HFFc6 (cell line): Measurements from ENCODE around the gene DENND2D. TPM values are rescaled to one million over a fixed set of nuclear protein-coding genes. Genes with fewer than 3 reads are reported as not detected.
A peak's percentile ranks its signal among the peaks of the same experiment; 100 is the strongest.

Experiments used
- DNase-seq: peaks from one replicate; pipeline ENCODE4 v3.0.0-alpha.2; 2018
- H3K27ac Mint-ChIP-seq: 2 replicates; pipeline ENCODE4 v1.8.0; 2020; ENCODE audit warnings: mild to moderate bottlenecking, mixed read lengths
- H3K27me3 Mint-ChIP-seq: 2 replicates; pipeline ENCODE4 v1.8.0; 2021; ENCODE audit warnings: mild to moderate bottlenecking, moderate library complexity, mixed read lengths; ENCODE audit not compliant: insufficient read depth
- H3K36me3 Mint-ChIP-seq: 2 replicates; pipeline ENCODE4 v1.8.0; 2021; ENCODE audit warnings: low read depth, mixed read lengths
- H3K4me1 Mint-ChIP-seq: 2 replicates; pipeline ENCODE4 v1.8.0; 2020; ENCODE audit warnings: low read depth, mixed read lengths
- H3K4me3 Mint-ChIP-seq: 2 replicates; pipeline ENCODE4 v1.8.0; 2020; ENCODE audit warnings: mild to moderate bottlenecking, moderate library complexity, mixed read lengths
- H3K9me3 Mint-ChIP-seq: 2 replicates; pipeline ENCODE4 v1.8.0; 2020; ENCODE audit warnings: mild to moderate bottlenecking, mixed read lengths
- CTCF ChIP-seq: fragments of 200-600 bp; sonication (generic); IDR thresholded peaks from 2 replicates; pipeline ENCODE4 v1.5.0; 2021; ENCODE audit warnings: antibody characterized with exemption, mild to moderate bottlenecking
- total RNA-seq, 6 experiments: library from RNA; stranded (reverse); fragmentation: NEBNext Ultra II Directional; extraction: Animal tissue kit (Norgen Biotek cat#: 25700); gene quantifications; 2 replicates in 1 of 6; 3 replicates in 5 of 6; pipeline ENCODE4 v1.2.3, GENCODE V29; 2021

The DENND2D gene
- total RNA-seq, 6 experiments from 2014 or later = 0.92 to 4.0 (median 3.7) TPM

- peaks cover 10% of the 10 kb centered on the region for H3K27me3 Mint-ChIP-seq
- peak; percentile 19 for DNase-seq
- peak overlapping the region; percentile 45 for H3K4me3 Mint-ChIP-seq
- no peak for TF ChIP-seq CTCF
- no peaks in the 10 kb centered on the region for H3K36me3 Mint-ChIP-seq
- peaks cover 49% of the 10 kb centered on the region for H3K4me1 Mint-ChIP-seq
- H3K9me3 Mint-ChIP-seq = no peaks in the 10 kb centered on the region
- peak overlapping the region; percentile 83 for H3K27ac Mint-ChIP-seq
Measured at GRCh38 chr1:111234258-111234657, 33.8 kb upstream of the DENND2D start.

- H3K4me3 Mint-ChIP-seq = no peak overlapping the region
- H3K4me1 Mint-ChIP-seq = peaks cover 59% of the 10 kb centered on the region
- no peaks in the 10 kb centered on the region for H3K36me3 Mint-ChIP-seq
- H3K9me3 Mint-ChIP-seq = no peaks in the 10 kb centered on the region
- no peak overlapping the region for H3K27ac Mint-ChIP-seq
- TF ChIP-seq CTCF = no peak
- peaks cover 5% of the 10 kb centered on the region for H3K27me3 Mint-ChIP-seq
- no peak for DNase-seq
Measured at GRCh38 chr1:111232134-111232533, 31.7 kb upstream of the DENND2D start.

GRCh38 chr1:111228748-111229126, 28.3 kb upstream of the DENND2D start:
- peaks cover 4% of the 10 kb centered on the region for H3K27me3 Mint-ChIP-seq
- H3K4me3 Mint-ChIP-seq = no peak overlapping the region
- H3K27ac Mint-ChIP-seq = peak overlapping the region; percentile 75
- no peak for TF ChIP-seq CTCF
- H3K4me1 Mint-ChIP-seq = peaks cover 41% of the 10 kb centered on the region
- no peaks in the 10 kb centered on the region for H3K36me3 Mint-ChIP-seq
- no peaks in the 10 kb centered on the region for H3K9me3 Mint-ChIP-seq
- DNase-seq = no peak

GRCh38 chr1:111227851-111228747, 27.7 kb upstream of the DENND2D start:
- no peaks in the 10 kb centered on the region for H3K9me3 Mint-ChIP-seq
- H3K4me1 Mint-ChIP-seq = peaks cover 45% of the 10 kb centered on the region
- TF ChIP-seq CTCF = no peak
- peaks cover 4% of the 10 kb centered on the region for H3K27me3 Mint-ChIP-seq
- no peaks in the 10 kb centered on the region for H3K36me3 Mint-ChIP-seq
- H3K27ac Mint-ChIP-seq = peak overlapping the region; percentile 75
- no peak overlapping the region for H3K4me3 Mint-ChIP-seq
- peak; percentile 81 for DNase-seq

- Mint-ChIP-seq H3K4me1 (peaks cover 52% of the 10 kb centered on the region), H3K9me3 (no peaks in the 10 kb centered on the region), H3K4me3 (no peak within 1 kb of the TSS), H3K27me3 (peaks cover 4% of the 10 kb centered on the region), H3K36me3 (no peaks in the 10 kb centered on the region), H3K27ac (peak within 1 kb of the TSS; percentile 75)
- DNase-seq = no peak
- TF ChIP-seq CTCF = no peak
Measured at GRCh38 chr1:111227434-111227833, 27.0 kb upstream of the DENND2D start, which contains the start of gene CHI3L2. CHI3L2 (plus strand) TSS chr1:111227713; CDS start chr1:111227730, 17 bp downstream.
